ENCODE data around the gene ZMYND11. TPM values are rescaled to one million over a fixed set of nuclear protein-coding genes. Genes with fewer than 3 reads are reported as not detected.

The ZMYND11 gene
- total and polyA plus RNA-seq, 2 of the 8 experiments (the other 6 are each of a cell fraction or from before 2014, with no cell fraction given), result 7.5 to 26.6 TPM

DNA sequence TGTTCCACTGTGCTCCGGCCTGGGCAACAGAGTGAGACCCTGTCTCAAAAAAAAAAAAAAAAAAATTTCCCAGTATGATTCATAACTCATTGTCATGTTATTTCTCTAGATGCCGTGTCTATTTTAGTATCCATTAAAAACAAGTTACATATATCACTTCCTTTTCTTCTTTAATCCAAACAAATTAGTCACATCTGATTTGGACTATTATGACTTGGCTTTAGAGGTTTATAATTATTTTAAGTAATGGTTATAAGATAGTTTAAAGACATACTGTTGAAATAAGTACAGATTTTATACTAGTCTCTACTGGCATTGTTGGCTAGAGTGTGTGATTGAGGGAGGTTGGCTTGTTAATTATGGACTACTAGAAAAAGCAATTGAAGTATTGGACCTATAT is 53.3 kb downstream of the ZMYND11 start:
- Histone ChIP-seq H3K27ac (ENCODE audit: low read depth, low read length) (no peak overlapping the region), H2BK15ac (ENCODE audit: low read length) (no peak overlapping the region), H4K8ac (ENCODE audit: extremely low read depth, insufficient read depth, low read length) (no peak overlapping the region), H3K36me3 (ENCODE audit: control insufficient read depth in 2 of 4, insufficient read depth in 4 of 4, low read length in 3 of 4) (peaks cover 0 to 6% (median 0%) of the 10 kb centered on the region in 4 experiments; a peak in 2 of 8 replicates), H3K79me1 (ENCODE audit: low read depth, low read length) (no peaks in the 10 kb centered on the region), H3K23ac (ENCODE audit: insufficient read length) (no peak overlapping the region), H3K27me3 (replicated peaks in 1 of 4; ENCODE audit: control insufficient read depth in 3 of 4, extremely low read depth in 1 of 4, insufficient read depth in 3 of 4, low read length in 3 of 4) (no peaks in the 10 kb centered on the region), H2BK5ac (ENCODE audit: low read depth, low read length) (no peak overlapping the region), H4K5ac (ENCODE audit: insufficient read length, low read depth, low read length) (no peak overlapping the region), H3K4ac (replicated peaks; ENCODE audit: insufficient read length, low read depth, low read length) (no peak overlapping the region), H3K4me3 (ENCODE audit: extremely low read depth in 1 of 4, insufficient read depth in 2 of 4, low read depth in 3 of 4, low read length in 4 of 4) (no peak overlapping the region), H3K9me3 (ENCODE audit: insufficient read depth in 2 of 2, low read depth in 1 of 2, low read length in 1 of 2) (no peaks in the 10 kb centered on the region), H2BK120ac (replicated peaks; ENCODE audit: low read depth, low read length) (no peak overlapping the region), H3K18ac (ENCODE audit: extremely low read depth, low read length) (no peak overlapping the region), H3K79me2 (ENCODE audit: control insufficient read depth in 1 of 2, insufficient read depth in 2 of 2, low read length in 2 of 2) (no peaks in the 10 kb centered on the region), H3K9ac (replicated peaks in 1 of 4; ENCODE audit: extremely low read depth in 1 of 4, low read depth in 3 of 4, low read length in 3 of 4) (no peak overlapping the region), H2BK20ac (ENCODE audit: low read length) (no peak overlapping the region), H3K56ac (replicated peaks; ENCODE audit: insufficient read length, low read depth, low read length) (no peak overlapping the region), H4K20me1 (replicated peaks in 1 of 2; ENCODE audit: control insufficient read depth in 1 of 2, insufficient read depth in 2 of 2, low read length in 2 of 2) (peaks cover 0 to 3% of the 10 kb centered on the region in 2 experiments), H4K91ac (replicated peaks; ENCODE audit: insufficient read length, low read length) (no peak overlapping the region), H3K14ac (ENCODE audit: insufficient read length) (no peak overlapping the region), H3K4me2 (ENCODE audit: insufficient read depth in 1 of 2, low read depth in 2 of 2, low read length in 2 of 2) (no peak overlapping the region), H2AK5ac (ENCODE audit: low read depth, low read length) (no peak overlapping the region), H3K4me1 (replicated peaks in 1 of 4; ENCODE audit: control insufficient read depth in 3 of 4, insufficient read depth in 4 of 4, low read length in 3 of 4) (peaks cover 0 to 4% (median 3%) of the 10 kb centered on the region in 4 experiments; a peak in 2 of 7 replicates), H3K23me2 (ENCODE audit: low read depth, low read length) (no peaks in the 10 kb centered on the region), H2AFZ (ENCODE audit: low read length) (no peak overlapping the region), H2BK12ac (ENCODE audit: low read depth, low read length) (no peak overlapping the region)
- POLR2A ChIA-PET (ENCODE audit: partially characterized antibody), result interaction anchor here (0.7 kb wide), 1 partner anchor 48 kb away, joined by 3 read pairs; no protein-coding TSS in a partner anchor
- no peak for DNase-seq (ENCODE audit: low read depth in 1 of 2, low spot score in 2 of 2)
- no peak for FAIRE-seq
- TF ChIP-seq ZNF274 (IDR thresholded peaks at IDR 0.05; ENCODE audit: borderline replicate concordance, extremely low read depth, low read length) (no peak), YY1 (IDR thresholded peaks at IDR 0.05; ENCODE audit: low read depth, low read length) (no peak), ASH2L (IDR thresholded peaks at IDR 0.05; ENCODE audit: low read length) (no peak), JUND (IDR thresholded peaks at IDR 0.05; ENCODE audit: low read length) (no peak), CBX8 (IDR thresholded peaks at IDR 0.05; ENCODE audit: borderline replicate concordance, low read depth, low read length) (no peak), POLR2A (IDR thresholded peaks at IDR 0.05; ENCODE audit: control extremely low read depth in 1 of 2, low read depth in 2 of 2, low read length in 2 of 2) (no peak), GABPA (IDR thresholded peaks at IDR 0.05; ENCODE audit: borderline replicate concordance, insufficient read depth, low read length) (no peak)
- TF ChIP-seq, protein P1, sequence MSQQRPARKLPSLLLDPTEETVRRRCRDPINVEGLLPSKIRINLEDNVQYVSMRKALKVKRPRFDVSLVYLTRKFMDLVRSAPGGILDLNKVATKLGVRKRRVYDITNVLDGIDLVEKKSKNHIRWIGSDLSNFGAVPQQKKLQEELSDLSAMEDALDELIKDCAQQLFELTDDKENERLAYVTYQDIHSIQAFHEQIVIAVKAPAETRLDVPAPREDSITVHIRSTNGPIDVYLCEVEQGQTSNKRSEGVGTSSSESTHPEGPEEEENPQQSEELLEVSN (IDR thresholded peaks at IDR 0.05), result no peak
- CTCF ChIA-PET (ENCODE audit: partially characterized antibody), result no interaction called here
- WGBS, 2 experiments (ENCODE audit: extremely low coverage in 1 of 2, insufficient coverage in 1 of 2, insufficient read length in 1 of 2, insufficient replicate concordance in 2 of 2, low coverage in 1 of 2, low lambda C conversion rate in 2 of 2, missing lambda C conversion rate in 1 of 2), result 100% methylated on average over 2 of the region's 2 CpGs; no CpG with 5 or more reads in 1 of the 2 experiments
